Superior temporal gyrus (tissue), 1 donor: ENCODE data around the gene SOX6.
A peak's percentile ranks its signal among the peaks of the same experiment; 100 is the strongest.

ENCODE experiments used
- DNase-seq: peaks from one replicate; pipeline ENCODE4 v3.0.0-alpha.2; 2016; ENCODE audit errors: extremely low spot score

SOX6 gene

DNA sequence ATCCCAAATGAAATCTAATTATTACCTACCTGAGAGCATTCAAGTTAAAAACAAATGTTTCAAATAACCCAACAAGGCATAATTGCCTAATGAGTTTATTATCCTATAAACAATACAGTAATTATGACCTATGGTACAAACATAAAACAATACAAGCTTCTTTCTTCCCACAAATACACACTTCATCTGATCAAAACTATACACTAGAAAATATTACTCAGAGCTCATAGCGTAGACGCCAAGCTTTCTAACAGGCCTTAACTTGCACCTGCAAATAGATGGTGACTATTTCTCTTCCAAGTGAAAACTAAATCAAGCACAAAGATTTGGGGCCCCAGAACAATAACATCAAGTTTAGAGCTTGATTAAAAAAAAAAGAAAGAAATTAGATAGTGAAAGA is 78.1 kb downstream of the SOX6 start:
- no peak for DNase-seq

DNA sequence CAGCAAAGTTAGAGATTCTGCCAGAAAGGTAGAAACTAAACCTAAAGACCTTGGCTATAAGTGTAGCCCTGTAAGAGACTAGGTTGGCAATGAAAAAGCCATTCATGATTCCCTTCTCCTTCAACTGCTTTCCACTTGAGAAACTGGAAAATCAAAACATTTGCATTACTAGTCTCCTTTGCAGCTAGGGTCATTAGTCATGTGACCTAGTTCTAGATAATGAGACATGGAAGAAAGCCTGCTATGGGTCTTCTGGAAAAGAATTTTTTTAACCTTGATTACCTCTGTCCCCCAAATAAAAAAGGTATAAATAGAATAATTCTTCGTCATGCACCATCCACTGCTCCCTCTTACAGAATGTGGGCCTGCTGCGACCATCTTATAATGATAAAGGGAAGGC is 80.1 kb downstream of the SOX6 start:
- no peak for DNase-seq

DNA sequence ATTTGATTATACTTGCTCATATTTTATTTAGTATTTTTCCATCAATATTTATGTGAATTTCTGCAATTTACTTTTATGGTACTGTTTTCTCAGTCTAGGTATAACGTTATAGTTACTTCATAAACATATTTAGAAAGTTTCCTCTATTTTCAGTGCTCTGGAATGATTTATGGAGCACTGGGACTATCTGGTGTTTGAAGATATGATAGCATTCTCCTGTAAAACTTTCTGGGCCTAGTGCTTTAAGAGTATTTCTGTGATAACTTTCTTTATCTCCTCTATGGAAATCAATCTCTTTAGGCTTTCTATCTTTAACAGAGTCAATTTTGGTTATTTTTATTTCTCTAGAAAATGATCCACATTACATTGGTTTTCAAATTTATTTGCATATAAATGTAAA is 85.1 kb downstream of the SOX6 start:
- no peak for DNase-seq

DNA sequence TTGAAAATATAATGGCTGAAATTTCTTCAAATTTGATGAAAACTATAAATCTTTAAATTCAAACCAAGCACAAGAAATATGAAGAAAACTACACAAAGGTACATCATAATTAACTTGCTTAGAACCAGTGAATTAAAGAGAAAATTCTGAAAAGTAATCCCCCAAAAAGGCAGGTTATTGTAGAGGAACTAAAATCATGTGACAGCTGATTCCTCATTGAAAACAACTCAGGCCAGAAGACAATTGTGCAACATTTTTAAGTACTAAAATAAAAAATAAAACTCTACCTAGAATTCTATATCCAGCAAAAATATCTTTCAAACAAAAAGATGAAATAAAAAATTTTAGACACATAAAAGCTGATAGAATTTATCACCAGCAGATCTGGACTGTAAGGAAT is 90.3 kb downstream of the SOX6 start:
- DNase-seq: no peak

DNA sequence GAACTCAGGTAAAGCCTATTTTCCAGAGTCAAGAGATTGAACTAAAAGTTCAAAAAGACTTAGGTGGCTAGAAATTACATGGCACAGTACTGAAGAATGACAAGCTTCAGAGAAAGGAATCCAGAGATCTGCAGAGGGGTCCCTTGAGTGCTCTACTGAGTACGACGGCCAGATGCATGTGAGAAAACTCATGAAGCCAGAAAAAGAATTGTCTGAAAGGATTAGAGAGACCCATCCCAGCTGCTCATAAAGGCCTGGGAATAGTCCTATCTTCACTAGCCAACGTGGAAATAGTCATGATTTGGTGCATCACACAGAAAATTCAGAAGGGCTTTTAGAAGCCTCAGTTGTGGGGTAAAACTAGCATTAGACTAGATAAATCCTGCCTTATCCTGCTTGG is 91.3 kb downstream of the SOX6 start:
- no peak for DNase-seq

DNA sequence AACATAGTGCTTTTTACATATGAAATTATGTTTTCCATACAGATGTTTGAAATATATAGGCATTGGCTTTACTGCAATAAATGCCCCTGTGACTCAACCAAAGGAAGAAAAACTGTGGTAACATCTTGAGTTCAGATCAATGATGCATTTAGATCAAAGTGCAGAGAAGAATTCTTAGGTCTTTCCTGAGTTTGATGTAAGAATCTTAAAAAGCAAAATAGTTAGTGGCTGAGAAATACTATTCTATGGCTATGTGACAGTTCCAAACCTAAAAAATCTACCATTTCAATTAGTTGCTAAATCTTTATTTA is 93.7 kb downstream of the SOX6 start:
- DNase-seq: no peak

DNA sequence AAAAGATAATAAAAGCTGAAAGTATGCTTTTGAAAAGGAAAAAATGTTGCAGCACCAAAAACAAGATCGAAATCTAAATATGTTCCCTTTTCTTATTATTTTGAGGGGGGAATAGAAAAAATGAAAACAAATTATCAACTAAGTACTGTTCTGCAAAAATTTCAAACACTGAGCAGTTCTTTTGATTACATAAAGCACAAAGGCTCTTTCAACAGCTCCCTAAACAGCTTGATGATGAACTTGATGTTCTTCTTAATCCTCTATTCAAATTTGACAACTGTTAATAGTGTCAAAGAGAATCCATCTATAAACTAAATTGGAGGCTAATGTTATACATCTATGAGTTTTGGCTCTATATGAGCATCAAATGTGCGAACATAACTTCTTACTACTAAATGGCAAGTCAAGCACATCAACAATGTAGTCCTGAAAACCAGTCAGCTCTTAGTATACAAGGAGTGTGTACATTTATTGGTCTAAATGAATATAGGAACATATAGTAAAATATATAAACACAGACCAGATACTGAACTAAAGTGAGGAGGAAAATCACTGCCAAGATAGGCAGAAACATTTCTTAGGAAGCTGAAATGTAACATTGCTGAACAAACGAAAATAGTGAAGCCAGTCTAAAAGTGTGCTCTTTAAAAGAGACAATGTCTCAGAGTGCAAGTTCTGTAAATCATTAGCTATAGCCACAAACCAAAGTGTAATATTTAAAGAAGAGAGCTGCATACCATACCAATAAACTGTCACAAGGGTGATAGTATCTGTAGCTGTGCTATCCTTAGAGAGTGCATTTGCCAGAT is 94.3 kb downstream of the SOX6 start:
- DNase-seq: no peak

DNA sequence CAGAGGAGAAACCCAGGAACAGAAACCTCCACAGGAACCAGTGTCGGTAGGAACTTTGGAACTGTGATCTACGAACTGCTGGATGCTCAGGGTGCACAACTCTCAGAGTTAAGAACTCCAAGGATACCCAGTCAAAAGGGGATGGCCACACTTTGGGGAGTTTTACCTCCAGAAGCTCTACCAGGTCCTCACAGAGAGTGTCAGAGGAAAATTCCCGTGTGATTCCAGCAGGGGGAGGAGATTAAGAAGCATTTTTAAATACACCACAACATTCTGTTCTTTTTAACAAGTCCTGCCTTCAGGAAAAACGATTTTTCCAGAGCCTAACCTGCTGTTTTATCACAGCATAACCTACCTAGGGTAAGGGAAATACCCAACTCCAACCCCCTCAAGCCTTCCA is 104.0 kb downstream of the SOX6 start:
- no peak for DNase-seq

DNA sequence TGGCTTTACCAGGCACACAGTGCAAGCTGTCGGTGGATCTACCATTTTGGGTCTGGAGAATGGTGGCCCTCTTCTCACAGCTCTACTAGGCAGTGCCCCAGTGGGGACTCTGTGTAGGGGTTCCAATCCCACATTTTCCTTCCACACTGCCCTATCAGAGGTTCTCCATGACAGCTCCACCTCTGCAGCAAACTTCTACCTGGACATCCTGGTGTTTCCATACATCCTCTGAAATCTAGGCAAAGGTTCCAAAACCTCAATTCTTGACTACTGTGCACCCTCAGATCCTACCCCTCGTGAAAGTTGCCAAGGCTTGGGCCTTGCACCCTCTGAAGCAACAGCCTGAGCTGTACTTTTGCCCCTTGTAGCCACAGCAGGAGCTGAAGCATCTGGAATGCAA is 108.1 kb downstream of the SOX6 start:
- no peak for DNase-seq

DNA sequence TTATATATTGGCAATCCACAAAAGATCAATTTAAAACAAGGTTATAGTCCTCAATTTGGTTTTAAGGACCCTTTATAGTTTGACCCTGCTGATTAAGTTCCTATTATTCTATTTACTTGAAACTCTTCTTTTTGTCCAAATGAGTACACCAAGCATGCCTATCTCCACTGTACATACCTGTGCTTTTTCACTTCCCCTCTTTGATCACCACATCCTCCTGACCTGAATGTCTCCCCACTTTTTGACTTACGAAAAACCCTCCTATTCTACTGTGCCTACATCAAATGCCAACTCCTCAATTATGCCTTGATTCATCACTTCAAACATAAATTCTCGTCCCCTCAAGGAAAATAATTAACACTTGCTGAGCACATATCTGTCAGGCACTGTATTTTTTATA is 113.5 kb downstream of the SOX6 start:
- no peak for DNase-seq

DNA sequence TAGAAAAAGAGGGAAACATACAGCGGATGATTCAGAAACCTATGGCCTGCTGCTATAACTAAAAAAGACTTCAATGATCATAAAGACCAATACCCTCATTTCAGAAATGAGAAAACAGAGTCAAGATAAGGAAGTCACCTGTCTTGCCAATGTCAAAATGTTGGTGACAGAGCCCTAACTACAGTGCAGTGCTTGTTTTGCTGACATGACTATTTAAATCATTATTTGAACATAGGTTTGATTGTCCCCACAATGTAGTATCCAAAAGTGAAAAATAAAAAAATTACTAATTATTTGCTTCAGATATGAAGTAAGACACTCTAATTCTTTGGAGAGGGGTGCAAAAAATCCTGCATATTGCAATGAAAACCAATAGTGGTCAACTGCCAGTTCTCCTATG is 115.7 kb downstream of the SOX6 start:
- no peak for DNase-seq

DNA sequence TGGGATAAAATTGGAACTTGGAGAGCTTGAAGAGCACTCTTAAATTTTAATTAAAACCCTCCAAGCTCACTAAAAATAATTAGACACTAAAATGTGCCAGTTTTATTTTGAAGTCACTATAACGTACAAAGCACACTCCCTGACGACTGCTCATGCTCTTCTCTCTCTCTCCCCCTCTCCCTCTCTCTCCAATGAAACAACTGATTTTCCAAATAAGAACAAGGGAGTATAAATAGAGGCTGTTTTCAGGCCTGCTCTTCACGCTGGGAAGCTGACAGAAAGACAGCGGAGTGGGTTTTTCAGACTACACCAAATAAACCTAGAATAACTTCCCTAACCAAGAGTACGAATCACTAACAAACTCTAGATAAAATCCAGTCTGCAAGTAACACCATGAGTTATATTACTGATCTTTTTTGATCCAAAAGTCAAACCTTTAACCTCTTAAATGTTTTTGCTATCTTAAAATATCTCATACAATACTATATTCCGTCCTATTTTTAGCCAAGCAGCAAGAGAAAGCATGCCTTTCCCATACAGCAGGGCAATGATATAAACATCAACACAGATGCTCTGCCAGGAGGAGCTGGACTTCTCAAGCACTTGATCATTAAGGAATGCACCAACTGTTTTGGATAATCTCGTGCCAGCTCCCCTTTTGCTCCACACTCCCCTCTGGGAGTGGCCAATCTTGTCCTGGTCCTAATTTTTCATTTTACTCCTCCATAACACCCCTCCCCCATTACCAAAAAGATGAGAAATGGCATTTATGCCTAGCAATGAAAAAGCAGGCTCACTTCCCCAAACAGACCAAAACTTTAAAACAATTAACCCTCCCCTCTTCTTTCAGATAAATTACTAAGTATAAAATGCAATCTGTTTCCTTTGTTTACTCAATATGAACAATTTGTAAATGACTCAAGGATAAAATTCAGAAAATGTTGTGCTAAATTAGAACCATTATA is 116.9 kb downstream of the SOX6 start:
- no peak for DNase-seq

DNA sequence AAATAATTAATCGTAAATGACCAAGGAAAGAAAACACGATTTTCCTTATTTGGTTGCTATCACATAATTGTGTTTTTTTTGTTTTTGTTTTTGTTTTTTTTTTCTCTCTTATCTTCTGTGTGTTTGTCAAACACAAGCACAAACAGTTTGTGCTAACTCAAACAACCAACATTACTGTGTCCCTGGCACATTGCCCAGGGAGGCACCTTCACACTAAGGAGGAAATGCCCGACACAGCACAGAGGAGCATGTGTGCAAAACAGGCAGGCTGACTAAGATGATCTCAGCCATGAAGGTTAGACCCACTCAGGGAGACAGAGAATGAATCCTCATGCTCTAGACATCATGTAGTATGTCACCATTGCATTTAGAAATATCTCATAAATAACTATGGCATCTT is 130.1 kb downstream of the SOX6 start:
- no peak for DNase-seq

DNA sequence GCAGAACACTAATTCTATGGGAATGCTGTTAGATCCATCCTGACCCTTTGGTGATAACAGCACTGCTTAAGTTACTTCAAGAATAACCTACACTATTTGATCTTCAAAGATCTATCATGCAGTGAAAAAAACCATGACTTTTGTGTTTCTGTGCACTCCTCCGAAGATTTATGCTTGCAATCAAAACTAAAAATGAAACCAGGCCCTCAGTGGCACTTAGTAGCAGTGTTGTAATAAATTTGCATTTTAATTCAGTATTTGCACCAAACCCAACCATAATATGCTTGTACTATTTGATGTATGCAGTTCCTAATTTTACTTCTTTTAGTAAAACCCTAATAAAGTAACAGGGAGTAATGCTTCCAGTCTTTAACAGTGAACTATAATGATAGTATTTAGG is 130.7 kb downstream of the SOX6 start:
- no peak for DNase-seq

DNA sequence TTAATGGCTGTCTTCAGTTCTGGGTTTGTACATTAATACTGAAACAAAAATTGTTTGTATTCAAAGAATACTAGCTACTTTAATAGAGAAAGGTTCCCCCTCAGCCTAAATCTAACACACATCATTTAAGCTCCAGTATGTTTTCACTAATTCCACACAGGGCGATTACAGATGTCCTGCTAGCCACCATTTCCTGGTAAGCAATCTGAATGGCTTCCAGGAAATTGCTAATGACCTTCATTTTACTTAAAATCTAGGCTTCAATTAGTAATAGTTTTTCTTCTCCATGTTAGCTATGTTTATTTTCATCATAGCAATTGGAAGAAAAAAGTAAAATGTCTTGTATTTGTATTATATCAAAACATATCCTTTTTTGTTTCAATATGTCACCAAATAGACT is 132.8 kb downstream of the SOX6 start:
- DNase-seq: no peak

DNA sequence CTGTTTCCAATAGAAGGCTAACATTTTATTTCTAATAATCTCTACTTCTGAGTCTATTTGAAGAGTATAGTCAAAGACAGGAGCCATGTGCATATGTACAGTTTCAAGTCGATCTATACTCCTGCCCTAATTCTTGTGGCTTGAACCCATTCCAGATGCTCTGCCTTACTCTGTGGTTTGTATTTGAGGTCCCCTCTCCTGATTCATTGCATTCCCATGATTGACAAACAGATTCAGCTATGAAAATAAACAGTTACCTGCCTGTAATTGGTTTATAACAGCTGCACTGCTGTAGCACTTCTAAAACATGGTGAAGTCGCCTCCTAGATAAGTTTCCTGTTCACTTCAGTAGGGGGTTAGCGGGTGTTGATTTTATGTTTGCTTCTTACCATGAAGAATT is 138.7 kb downstream of the SOX6 start:
- no peak for DNase-seq

DNA sequence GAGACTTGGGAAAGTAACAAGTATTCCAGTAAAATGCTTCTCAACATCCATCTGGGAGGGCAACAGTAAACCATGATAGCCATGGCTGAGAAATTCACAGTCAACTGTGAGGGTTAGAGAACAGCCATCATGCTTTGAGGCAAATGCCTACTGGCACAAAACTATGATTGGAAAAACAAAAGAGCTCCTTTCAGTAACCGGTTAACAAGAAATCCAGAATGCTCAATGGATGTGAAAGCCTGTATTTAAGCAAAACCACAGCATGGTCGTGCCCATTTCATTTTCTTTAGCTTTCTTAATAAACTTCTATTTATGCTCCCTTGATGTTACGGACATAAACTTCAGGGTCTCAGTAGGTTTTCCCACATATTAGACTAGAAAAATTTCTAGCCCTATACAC is 139.5 kb downstream of the SOX6 start:
- no peak for DNase-seq

DNA sequence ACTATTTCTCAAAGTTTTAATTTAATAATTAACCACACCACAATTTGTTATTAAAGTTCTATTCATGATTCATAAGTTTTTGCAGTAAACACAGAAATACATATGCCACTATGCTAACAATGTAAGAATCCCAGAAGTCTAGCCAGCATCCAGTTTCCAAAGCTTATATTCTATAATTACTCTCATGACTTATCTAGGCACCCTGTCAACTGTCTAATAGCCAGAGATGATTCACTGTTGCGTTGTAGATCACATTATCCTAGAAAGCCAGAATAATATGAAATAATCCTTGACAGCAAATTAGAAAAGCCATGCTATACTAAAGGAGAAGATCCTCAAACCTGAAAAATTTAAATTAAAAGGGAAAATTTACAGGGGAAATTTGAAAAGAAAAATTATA is 141.0 kb downstream of the SOX6 start:
- DNase-seq: no peak

DNA sequence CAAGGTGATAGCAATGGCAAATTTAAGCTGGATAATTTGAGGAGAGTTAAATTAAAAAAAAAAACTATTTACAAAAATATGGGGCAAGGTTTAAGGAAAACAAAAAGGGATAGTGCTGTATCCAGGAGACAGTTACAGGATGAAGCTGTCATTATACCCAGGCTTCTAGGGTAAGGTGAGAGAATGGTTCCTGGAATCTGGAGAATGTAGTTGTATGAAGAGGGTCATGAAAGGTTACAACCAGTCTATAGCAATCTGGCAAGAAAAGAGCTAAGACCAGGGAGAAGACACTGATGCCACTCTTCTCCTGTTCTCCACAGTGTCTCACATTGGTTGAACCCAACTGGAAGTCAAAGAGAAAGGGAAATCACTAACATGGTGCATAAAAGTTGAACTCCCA is 144.9 kb downstream of the SOX6 start:
- DNase-seq: no peak

DNA sequence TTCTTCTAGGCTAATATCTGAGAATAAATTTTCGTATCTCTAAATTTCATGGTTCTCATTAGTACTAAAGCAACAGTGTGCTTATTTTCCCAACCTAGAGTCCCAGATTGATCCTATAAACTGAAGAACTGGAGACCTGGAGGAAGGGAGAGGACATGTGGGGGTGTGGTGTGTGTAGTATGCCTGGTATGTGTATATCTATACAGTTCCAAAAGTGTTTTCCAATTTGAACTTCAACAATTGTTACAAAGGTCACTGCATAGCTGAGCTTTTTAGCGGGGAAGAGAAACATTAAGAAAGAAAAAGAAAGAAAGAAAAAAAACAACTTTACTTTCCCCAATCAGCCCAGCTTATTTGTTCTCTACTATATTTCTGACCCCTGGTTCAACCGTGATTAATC is 152.1 kb downstream of the SOX6 start:
- no peak for DNase-seq

DNA sequence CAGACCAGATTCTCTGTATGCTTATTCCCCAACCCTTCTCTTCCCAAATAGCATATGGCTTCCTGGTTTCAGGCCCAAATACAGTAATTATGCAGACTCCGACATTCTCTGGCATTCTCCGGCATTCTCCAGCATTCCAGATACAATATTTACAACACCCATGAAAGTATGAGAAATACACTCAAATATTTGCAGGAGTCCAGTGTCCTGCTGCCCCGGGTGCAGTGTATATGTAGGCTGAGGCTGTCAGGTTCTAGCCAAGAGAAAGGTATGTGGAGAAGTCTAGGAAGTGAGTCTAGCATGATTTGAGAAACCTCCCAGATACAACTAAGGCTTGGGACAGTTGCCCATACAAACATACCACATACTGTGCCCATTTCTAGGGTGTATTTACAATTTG is 160.7 kb downstream of the SOX6 start:
- no peak for DNase-seq

DNA sequence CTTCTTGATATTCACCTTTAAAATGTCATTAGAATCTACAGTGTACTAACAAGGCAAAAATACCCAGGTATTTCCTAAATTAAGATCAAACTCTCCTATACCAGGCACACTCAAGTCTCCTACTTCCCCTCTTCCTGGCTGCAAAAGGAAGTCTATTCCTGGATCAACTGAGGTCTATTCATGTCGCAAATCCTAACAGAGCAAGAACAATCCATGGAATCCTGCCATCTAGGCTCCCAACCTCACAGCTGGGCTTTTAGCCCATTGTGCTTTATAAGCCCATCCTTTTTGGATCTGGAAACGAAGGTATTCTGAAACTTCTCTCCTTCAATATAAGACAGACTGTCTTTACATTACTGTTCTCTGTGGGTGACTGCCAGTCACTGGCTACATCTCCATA is 161.8 kb downstream of the SOX6 start:
- DNase-seq: peak; percentile 65

DNA sequence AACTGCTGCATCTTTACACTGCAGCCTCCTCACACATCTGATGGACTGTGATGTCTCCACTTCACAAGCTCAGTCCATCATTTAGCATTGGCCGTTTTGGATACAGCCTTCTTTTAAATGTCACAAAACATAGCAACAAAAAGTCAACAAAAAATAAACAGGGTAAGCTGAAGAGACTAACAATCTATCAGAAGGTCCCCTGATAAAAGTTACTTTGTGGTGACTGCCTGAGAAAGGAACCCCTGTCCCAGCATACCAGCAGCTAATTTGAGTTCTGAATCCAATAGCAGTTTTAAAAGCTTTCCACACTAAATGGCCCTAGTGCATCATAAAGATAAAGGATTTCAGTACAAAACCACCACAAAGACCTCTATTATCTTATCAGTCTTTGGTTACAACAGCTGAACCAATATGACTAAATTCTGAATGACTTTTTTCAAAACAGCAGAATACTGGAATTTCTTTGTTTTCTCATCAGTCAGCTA is 162.4 kb downstream of the SOX6 start:
- DNase-seq: peak; percentile 85
